OCI-M2 (cell line): ENCODE measurements around the gene SHROOM3.

Source experiments
- DNase-seq: peaks from one replicate; lab custom pipeline; 2025; ENCODE audit not compliant: unreplicated experiment; lab: John Stamatoyannopoulos, UW

The SHROOM3 gene

GRCh38 chr4:76489686-76490161 lies 54.7 kb downstream of the SHROOM3 start:
- DNase-seq, result no peak

DNA sequence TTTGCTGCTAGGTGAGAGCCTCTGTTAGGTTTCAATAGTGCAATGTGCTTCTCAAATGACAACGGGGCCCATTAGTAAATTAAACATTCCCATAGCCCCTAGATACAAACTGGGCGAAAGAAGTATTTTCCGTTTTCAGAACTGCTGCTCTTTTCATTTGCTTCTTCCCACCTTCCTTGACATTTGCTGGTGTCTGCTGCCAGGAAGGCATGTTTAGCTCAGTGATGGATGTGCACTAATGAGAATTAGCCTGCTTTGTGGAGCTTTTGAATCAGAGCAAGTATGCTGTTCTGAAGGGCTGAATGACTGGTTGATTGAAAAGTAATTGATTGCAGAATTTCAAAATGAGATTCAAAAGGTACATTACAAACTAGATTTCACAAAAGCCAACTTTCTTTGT lies 57.0 kb downstream of the SHROOM3 start:
- DNase-seq, result no peak

DNA sequence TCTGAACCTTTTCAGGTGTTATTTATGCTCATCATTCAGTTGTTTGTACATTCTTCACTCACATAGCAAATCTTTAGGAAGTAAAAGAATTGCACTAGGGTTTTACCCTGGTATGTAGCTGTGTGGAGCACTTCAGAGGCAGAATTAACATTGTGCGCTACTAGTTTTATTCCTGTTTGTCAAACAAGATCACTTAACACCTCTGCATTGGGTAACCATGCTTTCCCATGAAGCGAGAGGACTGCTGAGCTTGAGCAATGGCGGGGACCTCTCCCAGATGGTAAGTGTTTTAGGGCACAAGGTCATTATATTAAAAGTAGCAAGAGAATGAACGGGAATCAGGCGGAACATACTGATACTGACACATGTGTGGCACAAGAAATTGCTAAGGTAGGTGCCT lies 59.2 kb downstream of the SHROOM3 start:
- no peak for DNase-seq

GRCh38 chr4:76494871-76495590 lies 60.0 kb downstream of the SHROOM3 start:
- no peak for DNase-seq

- DNase-seq, result no peak
These were observed 63.5 kb downstream of the SHROOM3 start for GRCh38 chr4:76498550-76498949.

- DNase-seq, result no peak
These were observed 64.4 kb downstream of the SHROOM3 start for GRCh38 chr4:76499461-76499860.

- no peak for DNase-seq
These were observed 67.9 kb downstream of the SHROOM3 start for GRCh38 chr4:76502886-76503285.

DNA sequence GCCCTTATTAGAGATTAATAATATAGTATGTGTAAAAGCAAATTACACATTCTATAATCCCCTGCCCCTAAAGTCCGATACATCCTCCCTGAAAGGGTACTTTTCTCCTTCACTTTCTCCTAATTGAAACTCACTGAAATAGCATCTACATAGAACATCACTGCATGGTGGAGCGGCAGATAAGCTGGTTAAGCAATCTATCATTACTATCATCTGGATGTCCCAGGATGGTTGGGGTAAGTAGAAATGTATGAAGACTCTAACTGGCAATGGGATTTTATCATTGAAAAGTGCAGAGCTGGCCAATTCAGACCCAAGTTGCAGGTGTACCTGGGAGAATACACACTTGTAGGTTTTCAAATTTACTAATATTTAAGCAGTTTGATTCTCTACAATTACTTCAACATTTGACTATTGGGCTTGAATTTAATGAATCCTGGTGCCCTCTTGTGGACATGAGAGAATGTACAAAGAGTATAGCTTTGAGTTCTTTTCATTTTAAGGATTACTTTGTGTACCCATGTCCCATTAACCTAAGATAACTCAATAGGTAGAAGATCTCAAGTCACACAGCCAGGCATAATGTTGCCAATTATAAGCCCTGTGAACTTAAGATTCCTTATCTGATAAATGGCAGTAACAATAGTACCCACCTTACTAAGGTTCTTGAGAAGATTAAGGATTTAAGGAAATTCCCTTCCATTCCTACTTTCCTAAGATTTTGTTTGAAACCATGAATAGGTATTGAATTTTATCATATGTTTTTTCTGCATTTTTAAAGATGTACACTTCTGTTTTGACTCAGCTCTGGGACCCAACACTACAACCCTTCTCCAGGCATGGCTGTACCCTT lies 69.8 kb downstream of the SHROOM3 start:
- no peak for DNase-seq

DNA sequence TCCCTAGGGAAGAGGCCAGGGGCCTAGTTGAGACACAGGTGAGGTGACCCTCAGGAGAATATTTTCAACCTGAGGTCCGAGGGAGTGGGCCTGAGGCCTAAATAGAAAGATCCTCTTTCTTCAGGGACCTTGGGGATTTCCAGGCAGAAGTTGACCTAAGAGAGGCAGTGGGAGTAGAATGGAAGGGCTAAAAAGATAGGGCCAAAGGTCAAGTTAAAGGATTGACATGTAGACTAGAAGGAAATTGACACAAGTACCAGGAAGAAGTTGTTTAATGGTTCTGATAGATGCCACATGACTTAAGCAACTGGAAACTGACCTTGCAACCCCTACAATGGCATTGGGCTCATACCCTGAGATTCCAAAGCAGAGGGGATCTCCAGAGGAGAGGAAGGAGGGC lies 76.9 kb downstream of the SHROOM3 start:
- no peak for DNase-seq

GRCh38 chr4:76513482-76513881 lies 78.5 kb downstream of the SHROOM3 start:
- no peak for DNase-seq

- no peak for DNase-seq
These were observed 79.1 kb downstream of the SHROOM3 start for GRCh38 chr4:76514087-76514486.

DNA sequence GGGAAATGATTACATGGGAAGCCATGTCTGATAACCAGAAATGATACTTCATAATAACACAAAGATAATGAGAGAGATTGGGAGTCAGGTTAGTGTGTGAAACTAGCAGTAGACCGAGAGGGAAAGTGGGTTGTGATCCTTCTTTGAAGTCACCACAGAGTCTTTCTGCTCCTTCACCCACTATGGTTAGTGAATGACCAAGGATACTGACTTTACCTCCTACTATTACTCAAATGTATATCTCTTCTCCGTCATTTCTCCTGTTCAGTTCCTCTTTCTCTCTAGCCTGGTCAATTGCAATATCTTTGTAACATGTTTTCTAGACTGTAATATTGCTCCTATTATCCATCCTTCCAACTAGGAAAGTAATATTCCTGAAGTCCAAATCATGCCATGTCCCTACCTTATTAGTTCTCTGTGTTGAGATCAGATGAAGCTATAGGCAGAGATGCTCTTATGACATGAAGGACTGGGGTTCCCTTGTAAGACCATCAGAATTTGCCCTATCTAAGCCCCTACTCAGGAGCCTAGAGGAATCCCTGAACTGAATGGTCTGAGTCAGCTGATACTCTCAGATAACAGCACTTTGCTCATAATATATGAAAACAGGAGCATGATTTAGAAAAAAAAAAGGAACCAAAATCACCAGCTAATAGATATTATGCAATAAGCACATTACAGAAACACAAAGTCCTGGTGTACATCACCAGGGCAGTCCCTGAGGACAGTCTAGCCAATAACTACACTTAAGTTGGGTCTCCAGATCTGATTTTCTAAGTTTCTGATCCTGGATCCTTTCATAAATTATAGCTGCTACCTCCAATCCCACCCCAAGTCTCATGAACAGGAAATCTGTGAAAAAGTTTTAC lies 81.2 kb downstream of the SHROOM3 start:
- no peak for DNase-seq

DNA sequence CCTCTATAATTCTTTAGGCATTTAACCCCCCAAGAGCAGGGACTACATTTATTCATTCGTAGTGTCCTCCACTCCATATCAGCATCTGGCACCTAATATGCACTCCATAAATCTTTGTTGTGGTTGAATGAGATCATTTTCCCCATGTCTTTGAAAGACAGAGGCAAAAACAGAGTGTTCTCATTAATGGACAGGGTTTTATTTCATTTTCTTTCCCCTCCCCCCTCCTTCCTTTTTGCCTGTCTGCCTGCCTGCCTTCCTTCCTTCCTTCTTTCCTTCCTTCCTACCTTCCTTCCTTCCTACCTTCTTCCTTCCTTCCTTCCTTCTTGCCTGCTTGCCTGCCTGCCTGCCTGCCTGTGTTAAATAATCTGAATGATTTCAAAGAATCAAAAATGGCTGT lies 83.2 kb downstream of the SHROOM3 start:
- no peak for DNase-seq

- no peak for DNase-seq
These were observed 88.6 kb downstream of the SHROOM3 start for GRCh38 chr4:76523593-76523992.

GRCh38 chr4:76525751-76526150 lies 90.7 kb downstream of the SHROOM3 start:
- no peak for DNase-seq

- DNase-seq, result no peak
These were observed 91.6 kb downstream of the SHROOM3 start for GRCh38 chr4:76526585-76526990.

DNA sequence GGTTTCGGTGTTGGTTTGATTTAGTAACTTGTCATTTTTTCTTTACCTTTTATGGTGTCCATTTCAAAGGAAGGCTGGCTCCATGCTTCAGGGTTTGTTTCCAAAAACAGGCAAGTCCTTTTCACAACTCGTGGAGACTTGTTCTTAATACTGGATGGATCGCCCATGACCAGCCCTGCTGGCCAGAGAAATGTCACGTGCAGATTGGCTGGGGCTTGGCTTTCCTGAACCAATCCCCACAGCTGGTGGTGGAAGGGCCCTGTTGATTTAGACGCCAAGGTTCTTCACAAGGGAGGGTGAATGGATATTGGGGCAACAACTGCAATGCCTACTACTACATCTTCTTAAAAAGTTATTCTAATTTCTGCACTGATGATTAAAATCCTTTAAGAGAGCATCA lies 92.6 kb downstream of the SHROOM3 start:
- DNase-seq, result no peak

DNA sequence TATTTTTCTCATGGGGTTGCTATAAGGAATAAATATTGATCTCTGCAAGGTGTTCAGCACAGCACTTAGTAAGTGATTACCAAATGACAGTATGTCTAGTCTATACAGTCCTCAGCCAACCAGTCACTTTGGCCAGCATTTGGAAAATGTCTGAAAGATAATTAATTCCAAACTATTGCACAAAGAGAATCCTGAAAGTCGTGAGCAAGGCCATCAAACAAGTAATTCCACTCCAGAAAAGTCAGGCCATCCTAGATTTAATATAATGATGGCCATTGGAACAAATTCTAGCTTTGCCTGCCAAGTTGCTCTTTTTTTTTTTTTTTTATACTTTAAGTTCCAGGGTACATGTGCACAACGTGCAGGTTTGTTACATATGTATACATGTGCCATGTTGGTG lies 96.6 kb downstream of the SHROOM3 start:
- DNase-seq, result no peak

- no peak for DNase-seq
These were observed 97.8 kb downstream of the SHROOM3 start for GRCh38 chr4:76532805-76533204.

DNA sequence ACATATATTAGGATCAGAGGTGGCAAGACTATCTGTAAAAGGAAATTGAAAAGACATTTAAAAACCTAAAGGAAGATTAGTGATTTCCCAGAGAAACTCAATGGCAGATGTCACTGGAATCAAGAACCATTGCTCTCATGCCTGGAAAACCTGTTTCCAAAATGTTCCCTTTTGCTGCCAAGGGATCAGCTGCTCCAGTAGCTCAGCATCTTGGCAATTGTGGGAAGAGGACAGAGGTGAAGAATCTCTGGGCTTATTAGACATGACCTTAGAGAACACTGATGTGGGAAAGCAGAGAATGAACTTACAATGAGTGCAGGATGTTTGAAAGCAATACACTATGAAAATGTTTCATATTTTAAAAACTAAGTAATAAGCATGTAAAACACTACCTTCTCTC lies 98.3 kb downstream of the SHROOM3 start:
- DNase-seq, result no peak

DNA sequence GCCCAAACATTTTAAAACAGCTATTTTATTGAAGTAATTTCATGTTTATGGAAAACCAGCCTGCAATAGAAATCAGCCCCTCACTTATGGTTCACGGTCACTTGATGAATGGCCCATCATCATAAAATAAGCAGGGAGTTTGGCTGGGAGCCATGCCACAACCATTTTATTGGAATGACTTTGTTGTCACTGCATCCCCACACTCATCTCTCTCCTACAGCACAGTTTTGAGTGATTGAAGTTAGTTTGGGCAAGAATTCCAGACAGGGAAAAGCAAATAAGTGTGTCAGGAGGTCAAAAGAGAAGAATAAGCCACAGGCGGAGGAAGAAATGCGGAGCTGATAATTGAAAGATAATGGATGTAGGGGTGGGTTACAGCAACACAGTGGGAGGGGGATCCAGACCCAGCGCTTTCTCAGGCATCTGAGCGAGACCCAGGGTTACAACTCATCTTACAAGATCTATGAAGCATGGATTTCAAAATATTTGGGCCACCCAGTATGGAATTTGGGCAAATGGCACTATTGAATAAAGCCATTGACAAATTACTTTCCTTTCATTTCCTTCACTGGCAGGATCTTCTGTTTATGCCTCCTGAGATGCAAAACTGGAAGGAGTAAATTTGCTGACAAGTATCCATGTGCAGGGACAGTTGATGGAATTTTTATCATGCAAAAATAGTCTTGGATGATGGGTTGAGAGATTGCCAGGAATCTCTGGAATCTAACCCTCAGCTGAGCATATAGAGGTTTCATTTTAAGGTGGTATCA lies 100.8 kb downstream of the SHROOM3 start:
- no peak for DNase-seq
